Activated naive CD4-positive, alpha-beta T cell treated with anti-CD3 and anti-CD28 coated beads, Interleukin-2, amount 50 U/mL, for 72 hours (primary cell): ENCODE data around the gene TSHZ2. TPM values are rescaled to one million over a fixed set of nuclear protein-coding genes. Genes with fewer than 3 reads are reported as not detected.

Experiments
- ATAC-seq, 2 donors: fragments of 150-1000 bp; cut with Tn5 transposase; 2 replicates each; pipeline ENCODE4 v1.10.0; 2021; ENCODE audit warnings: mild to moderate bottlenecking in 2 of 2, moderate library complexity in 2 of 2
- DNase-seq, 2 donors: peaks; one replicate each; pipeline ENCODE4 v3.0.0; 2021 to 2022; ENCODE audit warnings: low spot score in 2 of 2
- H3K27ac Mint-ChIP-seq, 2 donors: one replicate each; pipeline ENCODE4 v1.8.0; 2022; ENCODE audit warnings: mild to moderate bottlenecking in 2 of 2, mixed read lengths in 2 of 2
- H3K36me3 Mint-ChIP-seq, 2 donors: one replicate each; pipeline ENCODE4 v1.8.0; 2022; ENCODE audit warnings: mixed read lengths in 2 of 2
- H3K9me3 Mint-ChIP-seq, 2 donors: one replicate each; pipeline ENCODE4 v1.8.0; 2022; ENCODE audit warnings: mixed read lengths in 2 of 2
- total RNA-seq, 2 donors: library from RNA; stranded (reverse); gene quantifications; one replicate each; pipeline ENCODE4 v1.2.3, GENCODE V29; 2022

Gene TSHZ2
- total RNA-seq, 2 donors from 2014 or later, result 31.4 to 91.0 TPM

DNA sequence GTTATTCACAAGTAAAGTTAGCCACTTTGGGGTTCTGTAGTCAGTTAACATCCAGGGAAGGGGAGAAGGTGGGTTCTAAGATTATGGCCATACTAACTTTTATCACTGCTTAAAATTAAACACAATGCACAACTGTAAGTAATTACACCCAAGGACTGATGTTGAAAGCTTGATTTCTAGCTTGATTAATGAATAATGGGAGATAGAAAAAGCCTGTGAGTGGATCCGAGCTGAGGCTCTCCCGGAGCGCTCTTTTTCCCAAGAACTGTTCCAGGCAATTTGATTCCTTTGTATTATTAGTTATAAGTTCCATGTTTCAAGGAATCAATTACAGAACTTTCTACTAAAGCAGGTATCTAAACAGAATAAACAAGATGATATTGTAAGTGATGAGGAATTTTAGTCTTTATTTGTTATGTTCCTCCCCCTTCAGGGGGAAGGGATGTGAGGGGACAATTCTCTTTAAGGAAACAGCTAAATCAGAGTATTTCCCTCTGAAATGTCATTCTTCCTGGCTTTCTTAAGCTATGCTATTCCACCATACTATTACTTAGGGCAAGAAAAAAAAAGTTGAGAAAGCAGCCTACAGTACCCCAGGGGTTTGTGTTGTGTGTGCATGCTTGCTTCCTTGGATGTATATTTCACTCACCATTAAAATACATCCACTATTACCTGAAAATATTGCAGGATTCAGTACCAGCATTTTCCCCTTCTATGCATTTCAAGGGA, 3.8 kb downstream of the TSHZ2 start:
- peaks cover 45 to 75% of the 10 kb centered on the region in 2 donors for H3K36me3 Mint-ChIP-seq
- DNase-seq, result no peak
- H3K27ac Mint-ChIP-seq, result peak overlapping the region; percentile 94 to 99
- H3K9me3 Mint-ChIP-seq, result no peaks in the 10 kb centered on the region
- ATAC-seq, result no peak

GRCh38 chr20:52978851-52979250, 6.7 kb downstream of the TSHZ2 start:
- DNase-seq (no peak), ATAC-seq (peak in 1 of 2 donors; percentile 30)
- Mint-ChIP-seq H3K9me3 (no peaks in the 10 kb centered on the region), H3K36me3 (peaks cover 28 to 82% of the 10 kb centered on the region in 2 donors), H3K27ac (peak overlapping the region; percentile 79 to 87)

- Mint-ChIP-seq H3K36me3 (peaks cover 22 to 81% of the 10 kb centered on the region in 2 donors), H3K27ac (peak overlapping the region; percentile 12 to 87)
Measured at GRCh38 chr20:52981051-52981450, 8.9 kb downstream of the TSHZ2 start.

DNA sequence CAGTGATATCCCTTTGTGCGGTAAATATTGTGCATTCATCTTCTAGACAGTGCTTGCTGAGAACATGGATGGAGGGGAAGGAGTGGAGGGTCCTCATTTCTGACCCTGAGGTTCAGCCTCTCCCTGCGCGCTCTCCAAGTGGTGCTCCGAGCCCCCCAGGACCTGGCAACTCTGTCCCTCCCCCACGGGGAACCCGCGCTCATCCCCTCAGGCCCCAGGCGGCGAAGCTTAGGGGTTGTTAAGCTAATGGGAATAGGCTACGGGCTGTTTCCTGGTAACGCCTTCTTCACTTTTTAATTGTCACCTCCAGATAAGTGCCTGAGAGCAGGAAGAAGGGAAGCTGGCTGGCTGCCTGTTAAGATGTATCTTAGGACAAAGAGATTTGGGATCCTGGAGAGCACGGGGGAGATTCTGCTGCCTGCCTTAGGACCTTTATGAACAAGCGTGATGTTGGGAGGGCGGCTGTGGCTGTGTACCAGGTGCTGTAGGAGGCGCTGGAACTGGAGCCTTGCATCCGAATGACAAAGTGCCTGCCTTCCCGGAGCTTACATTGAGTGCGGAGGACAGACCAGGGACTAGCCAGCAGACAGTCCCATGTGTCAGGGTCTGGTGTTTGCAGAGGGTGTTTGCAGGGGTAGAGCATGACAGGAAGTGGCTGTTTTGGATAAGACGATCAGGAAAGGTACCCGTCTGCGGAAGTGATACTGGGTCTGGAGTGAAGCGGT, 11.7 kb downstream of the TSHZ2 start:
- H3K27ac Mint-ChIP-seq, result peak overlapping the region; percentile 90 to 95
- peaks cover 20 to 82% of the 10 kb centered on the region in 2 donors for H3K36me3 Mint-ChIP-seq
- peaks cover 0 to 5% of the 10 kb centered on the region in 2 donors for H3K9me3 Mint-ChIP-seq
- ATAC-seq, result peak; percentile 41 to 82
- DNase-seq, result no peak

More at GRCh38 chr20:52981051-52981450, 8.9 kb downstream of the TSHZ2 start:
- DNase-seq (no peak), ATAC-seq (no peak)
- no peaks in the 10 kb centered on the region for H3K9me3 Mint-ChIP-seq

- peak overlapping the region; percentile 90 to 95 for H3K27ac Mint-ChIP-seq
- H3K9me3 Mint-ChIP-seq, result peaks cover 0 to 5% of the 10 kb centered on the region in 2 donors
- ATAC-seq, result no peak
- H3K36me3 Mint-ChIP-seq, result peaks cover 20 to 77% of the 10 kb centered on the region in 2 donors
- DNase-seq, result no peak
Measured at GRCh38 chr20:52984451-52984810, 12.3 kb downstream of the TSHZ2 start.

DNA sequence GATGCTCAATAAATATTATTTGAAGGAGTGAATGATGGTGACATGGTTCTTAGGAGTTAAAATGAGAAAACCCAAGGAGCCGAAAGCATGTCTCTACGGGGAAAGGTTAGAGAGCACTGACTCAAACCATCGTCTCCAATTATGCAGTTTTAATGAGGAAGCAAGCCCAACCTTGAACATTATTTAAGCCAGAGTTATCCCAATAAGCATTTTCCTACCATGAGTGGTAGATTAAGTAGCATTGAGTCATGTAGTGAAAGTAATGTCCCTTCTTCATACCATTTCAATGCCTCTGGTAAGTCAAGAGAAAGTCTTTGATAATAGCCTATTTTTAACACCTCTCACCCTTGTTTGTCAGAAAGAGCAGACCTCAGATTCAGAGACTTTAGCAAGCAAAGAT, 13.5 kb downstream of the TSHZ2 start:
- peaks cover 0 to 5% of the 10 kb centered on the region in 2 donors for H3K9me3 Mint-ChIP-seq
- no peak overlapping the region for H3K27ac Mint-ChIP-seq
- no peak for DNase-seq
- no peak for ATAC-seq
- H3K36me3 Mint-ChIP-seq, result peaks cover 20 to 67% of the 10 kb centered on the region in 2 donors

- Mint-ChIP-seq H3K9me3 (peaks cover 0 to 5% of the 10 kb centered on the region in 2 donors), H3K36me3 (peaks cover 20 to 53% of the 10 kb centered on the region in 2 donors), H3K27ac (peak overlapping the region in 1 of 2 donors; percentile 8)
- no peak for DNase-seq
- no peak for ATAC-seq
Measured at GRCh38 chr20:52987295-52987694, 15.1 kb downstream of the TSHZ2 start.

DNA sequence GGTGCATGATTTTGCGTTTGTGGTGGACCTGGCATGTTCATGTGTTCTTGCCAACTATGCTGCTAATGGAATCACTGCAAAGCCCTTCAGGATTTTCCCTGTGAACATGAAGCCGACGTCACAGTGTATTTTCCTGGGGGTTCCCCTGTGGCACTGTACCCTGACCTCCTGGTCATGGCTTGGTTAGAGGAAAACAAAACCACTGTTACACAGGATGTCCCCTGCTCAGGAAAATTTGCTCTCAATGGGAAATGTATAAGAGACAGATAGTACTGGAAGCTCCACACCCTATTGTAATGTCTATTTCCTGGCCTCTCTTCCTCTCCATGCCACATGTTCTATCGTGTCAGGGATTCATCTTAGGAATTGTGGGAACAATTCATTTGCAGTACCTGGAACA, 19.7 kb downstream of the TSHZ2 start:
- Mint-ChIP-seq H3K36me3 (peaks cover 18 to 39% of the 10 kb centered on the region in 2 donors), H3K9me3 (peaks cover 0 to 5% of the 10 kb centered on the region in 2 donors), H3K27ac (no peak overlapping the region)
- ATAC-seq (peak in 1 of 2 donors; percentile 26), DNase-seq (no peak)

GRCh38 chr20:52992632-52993031, 20.5 kb downstream of the TSHZ2 start:
- Mint-ChIP-seq H3K27ac (no peak overlapping the region), H3K9me3 (peaks cover 0 to 5% of the 10 kb centered on the region in 2 donors), H3K36me3 (peaks cover 18 to 42% of the 10 kb centered on the region in 2 donors)
- DNase-seq (no peak), ATAC-seq (no peak)

DNA sequence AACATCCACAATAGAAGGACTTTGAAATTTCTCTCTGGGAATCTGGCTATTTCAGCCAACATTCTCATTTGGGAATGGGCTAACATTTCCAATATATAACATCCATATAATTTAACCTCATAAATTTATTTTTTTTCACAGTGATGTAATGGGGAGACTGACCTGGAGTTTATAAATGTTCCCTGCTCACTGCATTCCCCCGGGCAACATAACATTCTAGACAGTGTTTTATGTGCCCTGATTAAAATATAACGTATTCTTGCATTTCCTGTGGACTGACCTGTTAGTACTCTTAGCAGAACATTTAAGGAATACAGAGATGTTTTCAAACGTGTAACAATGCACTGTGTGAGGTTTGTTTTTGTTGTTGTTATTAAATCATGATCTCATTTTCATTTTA, 20.9 kb downstream of the TSHZ2 start:
- peak overlapping the region; percentile 59 to 83 for H3K27ac Mint-ChIP-seq
- ATAC-seq (no peak), DNase-seq (no peak)
- H3K36me3 Mint-ChIP-seq, result peaks cover 15 to 42% of the 10 kb centered on the region in 2 donors
- peaks cover 0 to 2% of the 10 kb centered on the region in 2 donors for H3K9me3 Mint-ChIP-seq

DNA sequence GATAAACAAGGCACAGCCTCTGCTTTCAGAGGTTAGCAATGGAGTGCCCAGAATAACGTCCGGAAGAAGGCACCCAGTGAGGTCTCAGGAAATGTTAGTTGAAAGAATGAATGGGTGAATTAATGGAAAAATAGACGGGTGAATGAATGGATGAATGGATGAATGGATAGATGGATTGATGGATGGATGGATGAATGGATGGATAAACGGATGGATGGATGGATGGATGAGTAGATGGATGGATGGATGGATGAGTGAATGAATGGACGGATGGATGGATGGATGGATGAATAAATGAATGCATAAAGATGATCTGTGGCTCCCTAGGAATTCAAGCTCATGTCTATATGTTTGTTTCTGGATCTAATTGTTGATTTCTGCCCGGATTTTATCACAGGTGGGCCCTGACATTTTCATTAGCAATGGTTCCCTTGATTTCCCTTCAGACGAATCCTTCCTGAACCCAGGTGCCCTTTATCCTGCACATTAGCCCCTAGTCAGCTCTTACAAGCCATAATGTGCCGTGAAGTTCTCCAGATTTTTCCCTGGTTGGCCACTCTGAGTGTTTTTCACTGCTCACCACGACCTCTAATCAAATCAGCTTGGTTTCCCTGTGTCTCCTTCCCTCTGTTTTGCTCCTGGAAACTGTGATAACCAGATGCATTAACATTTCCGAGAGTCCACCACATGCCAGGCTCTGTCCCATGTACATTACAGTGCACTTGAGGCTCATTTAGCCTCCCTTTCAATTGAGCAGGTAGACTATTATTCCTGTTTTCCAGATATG, 22.2 kb downstream of the TSHZ2 start:
- Mint-ChIP-seq H3K9me3 (no peaks in the 10 kb centered on the region), H3K27ac (peak overlapping the region; percentile 59 to 83), H3K36me3 (peaks cover 13 to 47% of the 10 kb centered on the region in 2 donors)
- ATAC-seq (no peak), DNase-seq (no peak)

GRCh38 chr20:52996130-52996529, 24.0 kb downstream of the TSHZ2 start:
- Mint-ChIP-seq H3K36me3 (peaks cover 18 to 53% of the 10 kb centered on the region in 2 donors), H3K27ac (no peak overlapping the region), H3K9me3 (no peaks in the 10 kb centered on the region)
- DNase-seq (no peak), ATAC-seq (no peak)

DNA sequence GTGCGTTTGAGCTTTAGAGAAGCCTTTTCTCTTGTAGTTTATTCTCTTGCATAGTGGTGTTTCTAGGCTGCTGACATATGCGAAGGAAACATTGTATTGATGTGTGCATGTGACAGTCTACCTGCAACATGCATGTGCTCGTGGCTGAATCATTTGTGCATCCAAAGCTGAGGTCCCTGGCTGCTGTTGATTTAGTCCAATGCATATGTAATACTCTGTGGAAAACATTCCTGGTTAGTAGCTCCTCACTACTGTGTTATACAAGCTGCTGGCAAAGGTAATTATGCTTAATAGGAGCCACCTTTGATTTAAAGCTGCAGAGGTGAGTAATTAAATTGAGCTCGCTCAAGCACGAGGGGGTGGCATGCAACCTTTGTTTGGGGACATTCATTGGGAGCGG, 24.5 kb downstream of the TSHZ2 start:
- DNase-seq, result no peak
- peaks cover 18 to 55% of the 10 kb centered on the region in 2 donors for H3K36me3 Mint-ChIP-seq
- no peaks in the 10 kb centered on the region for H3K9me3 Mint-ChIP-seq
- no peak overlapping the region for H3K27ac Mint-ChIP-seq
- no peak for ATAC-seq

- peak overlapping the region; percentile 49 to 97 for H3K27ac Mint-ChIP-seq
- ATAC-seq (no peak), DNase-seq (no peak)
- H3K36me3 Mint-ChIP-seq, result peaks cover 18 to 61% of the 10 kb centered on the region in 2 donors
- no peaks in the 10 kb centered on the region for H3K9me3 Mint-ChIP-seq
Measured at GRCh38 chr20:52998268-52998667, 26.1 kb downstream of the TSHZ2 start.

GRCh38 chr20:52999040-52999439, 26.9 kb downstream of the TSHZ2 start:
- H3K27ac Mint-ChIP-seq, result peak overlapping the region; percentile 49 to 97
- H3K36me3 Mint-ChIP-seq, result peaks cover 13 to 61% of the 10 kb centered on the region in 2 donors
- DNase-seq, result no peak
- ATAC-seq, result no peak
- no peaks in the 10 kb centered on the region for H3K9me3 Mint-ChIP-seq

- peak overlapping the region; percentile 97 to 98 for H3K27ac Mint-ChIP-seq
- no peaks in the 10 kb centered on the region for H3K9me3 Mint-ChIP-seq
- ATAC-seq (peak; percentile 68 to 77), DNase-seq (no peak)
- peaks cover 5 to 68% of the 10 kb centered on the region in 2 donors for H3K36me3 Mint-ChIP-seq
Measured at GRCh38 chr20:53001498-53002301, 29.5 kb downstream of the TSHZ2 start.
